Gastroesophageal sphincter (tissue), 4 donors: Measurements from ENCODE around the gene HECTD1. TPM values are rescaled to one million over a fixed set of nuclear protein-coding genes. Genes with fewer than 3 reads are reported as not detected.

Experiments used
- ATAC-seq: fragments of 150-250 bp; one replicate; pipeline ENCODE4 v1.9.1; 2016; ENCODE audit warnings: mild to moderate bottlenecking, moderate library complexity
- H3K27ac ChIP-seq, 4 donors: fragments of 200-600 bp; sonication (generic) in 3 of 4; 1 replicate in 3 of 4; 2 replicates in 1 of 4; pipeline ENCODE4 v1.5.1; 2016 to 2019
- H3K27me3 ChIP-seq: fragments of 200-600 bp; sonication (generic); one replicate; pipeline ENCODE4 v1.5.1; 2019
- H3K36me3 ChIP-seq, 2 donors: fragments of 200-600 bp; sonication (generic); one replicate each; pipeline ENCODE4 v1.5.1; 2019; ENCODE audit warnings: control low read depth in 1 of 2
- H3K4me1 ChIP-seq, 3 donors: fragments of 200-600 bp; sonication (generic); 1 replicate in 2 of 3; 2 replicates in 1 of 3; pipeline ENCODE4 v1.5.1; 2016 to 2019; ENCODE audit warnings: control low read depth in 2 of 3
- H3K4me3 ChIP-seq, 2 donors: fragments of 200-600 bp; sonication (generic); one replicate each; pipeline ENCODE4 v1.5.1; 2019; ENCODE audit warnings: mild to moderate bottlenecking in 1 of 2, moderate library complexity in 1 of 2
- H3K9me3 ChIP-seq, 3 donors: fragments of 200-600 bp; sonication (generic); one replicate each; pipeline ENCODE4 v1.5.1; 2017 to 2019; ENCODE audit warnings: control low read depth in 2 of 3
- EP300 ChIP-seq: sonication (generic); formaldehyde crosslinking; IDR thresholded peaks from one replicate; pipeline ENCODE4 v1.6.1; 2017; ENCODE audit warnings: antibody characterized with exemption, mild to moderate bottlenecking
- POLR2A ChIP-seq, 2 donors: fragments of 450-650 bp; IDR thresholded peaks; one replicate each; pipeline ENCODE4 v1.6.1; 2017; ENCODE audit warnings: antibody characterized with exemption in 2 of 2, mild to moderate bottlenecking in 2 of 2, moderate library complexity in 1 of 2
- POLR2AphosphoS5 ChIP-seq: sonication (generic); formaldehyde crosslinking; IDR thresholded peaks from one replicate; pipeline ENCODE4 v1.6.1; 2017; ENCODE audit warnings: antibody characterized with exemption
- WGBS, 2 donors: methylation state at CpG; one replicate each; pipeline ENCODE4 v1.1.5; 2018; ENCODE audit warnings: low coverage in 1 of 2; 5-methylcytosine and 5-hydroxymethylcytosine counted together
- total RNA-seq, 4 donors: library from RNA; depleted of rRNA; stranded (reverse); fragments of >200 nt; gene quantifications; one replicate each; pipeline ENCODE4 v1.1.0, GENCODE V29; 2016
- TF ChIP-seq, protein P1 (sequence below), 4 experiments: fragments of 200-600 bp in 2 of 4; fragments of 450-650 bp in 2 of 4; sonication (generic) in 1 of 4; IDR thresholded peaks; one replicate each; pipeline ENCODE4 v1.5.1; 2017 to 2019; ENCODE audit warnings: antibody characterized with exemption in 4 of 4, mild to moderate bottlenecking in 2 of 4, moderate library complexity in 2 of 4

HECTD1 gene
- total RNA-seq, 4 donors from 2014 or later, result 185 to 287 (median 208) TPM

- TF ChIP-seq, protein P1, sequence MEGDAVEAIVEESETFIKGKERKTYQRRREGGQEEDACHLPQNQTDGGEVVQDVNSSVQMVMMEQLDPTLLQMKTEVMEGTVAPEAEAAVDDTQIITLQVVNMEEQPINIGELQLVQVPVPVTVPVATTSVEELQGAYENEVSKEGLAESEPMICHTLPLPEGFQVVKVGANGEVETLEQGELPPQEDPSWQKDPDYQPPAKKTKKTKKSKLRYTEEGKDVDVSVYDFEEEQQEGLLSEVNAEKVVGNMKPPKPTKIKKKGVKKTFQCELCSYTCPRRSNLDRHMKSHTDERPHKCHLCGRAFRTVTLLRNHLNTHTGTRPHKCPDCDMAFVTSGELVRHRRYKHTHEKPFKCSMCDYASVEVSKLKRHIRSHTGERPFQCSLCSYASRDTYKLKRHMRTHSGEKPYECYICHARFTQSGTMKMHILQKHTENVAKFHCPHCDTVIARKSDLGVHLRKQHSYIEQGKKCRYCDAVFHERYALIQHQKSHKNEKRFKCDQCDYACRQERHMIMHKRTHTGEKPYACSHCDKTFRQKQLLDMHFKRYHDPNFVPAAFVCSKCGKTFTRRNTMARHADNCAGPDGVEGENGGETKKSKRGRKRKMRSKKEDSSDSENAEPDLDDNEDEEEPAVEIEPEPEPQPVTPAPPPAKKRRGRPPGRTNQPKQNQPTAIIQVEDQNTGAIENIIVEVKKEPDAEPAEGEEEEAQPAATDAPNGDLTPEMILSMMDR (IDR thresholded peaks at IDR 0.05), result no peak
- TF ChIP-seq POLR2AphosphoS5 (no peak), EP300 (no peak), POLR2A (IDR thresholded peaks at IDR 0.05) (no peak)
- 95 to 97% methylated on average over 3 of the region's 3 CpGs for WGBS, 2 donors
Measured at GRCh38 chr14:31203414-31203742, 4.2 kb downstream of the HECTD1 start.

DNA sequence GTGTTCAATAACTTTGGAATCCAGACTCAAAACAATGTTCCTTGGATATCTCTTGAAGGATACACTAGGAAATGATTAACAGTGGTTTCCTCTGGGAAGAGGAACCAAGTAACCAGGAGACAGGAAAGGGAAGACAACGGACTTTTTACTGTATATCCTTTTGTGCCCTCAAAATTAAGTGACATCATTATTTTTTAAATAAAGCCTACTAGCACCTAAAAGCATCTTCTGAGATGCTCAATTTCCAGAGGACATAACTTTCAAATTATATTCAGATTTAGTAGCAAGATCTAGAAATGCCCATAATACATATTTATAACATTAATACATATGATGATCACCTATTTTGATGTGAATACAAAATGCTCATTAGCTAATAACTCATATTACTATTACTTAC is 6.5 kb downstream of the HECTD1 start:
- H3K4me1 ChIP-seq, result peaks cover 0 to 94% (median 4%) of the 10 kb centered on the region in 3 donors

More at GRCh38 chr14:31203414-31203742, 4.2 kb downstream of the HECTD1 start:
- Histone ChIP-seq H3K4me3 (no peak overlapping the region), H3K27me3 (no peaks in the 10 kb centered on the region), H3K9me3 (no peaks in the 10 kb centered on the region), H3K36me3 (peaks cover 0 to 24% of the 10 kb centered on the region in 2 donors), H3K4me1 (peaks cover 0 to 80% (median 0%) of the 10 kb centered on the region in 3 donors), H3K27ac (peak overlapping the region in 1 of 4 donors; percentile 6)
- ATAC-seq, result no peak

GRCh38 chr14:31200702-31200990 is 6.9 kb downstream of the HECTD1 start:
- H3K4me1 ChIP-seq, result peaks cover 0 to 94% (median 4%) of the 10 kb centered on the region in 3 donors
- no peak for ATAC-seq
- TF ChIP-seq EP300, result no peak
- TF ChIP-seq POLR2A (IDR thresholded peaks at IDR 0.05), result no peak
- no peak for TF ChIP-seq POLR2AphosphoS5
- TF ChIP-seq, protein P1 (IDR thresholded peaks at IDR 0.05), result no peak
- peaks cover 0 to 24% of the 10 kb centered on the region in 2 donors for H3K36me3 ChIP-seq
- H3K27ac ChIP-seq, result peak overlapping the region in 1 of 4 donors; percentile 24
- 75 to 100% methylated on average over 1 of the region's 1 CpG for WGBS, 2 donors
- no peaks in the 10 kb centered on the region for H3K27me3 ChIP-seq
- H3K4me3 ChIP-seq, result no peak overlapping the region
- no peaks in the 10 kb centered on the region for H3K9me3 ChIP-seq

More for the DNA sequence above, 6.5 kb downstream of the HECTD1 start:
- H3K9me3 ChIP-seq, result no peaks in the 10 kb centered on the region
- ATAC-seq, result no peak
- TF ChIP-seq, protein P1 (IDR thresholded peaks at IDR 0.05), result no peak
- TF ChIP-seq POLR2AphosphoS5 (no peak), POLR2A (IDR thresholded peaks at IDR 0.05) (no peak), EP300 (no peak)
- H3K27me3 ChIP-seq, result no peaks in the 10 kb centered on the region
- H3K27ac ChIP-seq, result peak overlapping the region in 1 of 4 donors; percentile 24
- H3K36me3 ChIP-seq, result peaks cover 0 to 24% of the 10 kb centered on the region in 2 donors
- WGBS, 2 donors, result 50 to 64% methylated on average over 1 of the region's 1 CpG
- no peak overlapping the region for H3K4me3 ChIP-seq

GRCh38 chr14:31197671-31198070 is 9.9 kb downstream of the HECTD1 start:
- TF ChIP-seq POLR2AphosphoS5 (no peak), POLR2A (IDR thresholded peaks at IDR 0.05) (no peak)
- H3K4me1 ChIP-seq, result peaks cover 4 to 98% (median 10%) of the 10 kb centered on the region in 3 donors
- WGBS, 2 donors, result 94 to 100% methylated on average over 1 of the region's 1 CpG

GRCh38 chr14:31196839-31197492 is 10.6 kb downstream of the HECTD1 start:
- TF ChIP-seq EP300 (no peak), POLR2AphosphoS5 (no peak), POLR2A (IDR thresholded peaks at IDR 0.05) (no peak)
- TF ChIP-seq, protein P1 (IDR thresholded peaks at IDR 0.05), result no peak
- H3K4me1 ChIP-seq, result peaks cover 4 to 98% (median 10%) of the 10 kb centered on the region in 3 donors
- WGBS, 2 donors, result 71 to 72% methylated on average over 7 of the region's 8 CpGs
- H3K27ac ChIP-seq, result no peak overlapping the region
- H3K4me3 ChIP-seq, result no peak overlapping the region
- H3K27me3 ChIP-seq, result no peaks in the 10 kb centered on the region
- peaks cover 0 to 9% of the 10 kb centered on the region in 2 donors for H3K36me3 ChIP-seq
- no peak for ATAC-seq
- no peaks in the 10 kb centered on the region for H3K9me3 ChIP-seq

More at GRCh38 chr14:31197671-31198070, 9.9 kb downstream of the HECTD1 start:
- ATAC-seq, result no peak
- H3K4me3 ChIP-seq, result no peak overlapping the region
- H3K36me3 ChIP-seq, result peaks cover 0 to 15% of the 10 kb centered on the region in 2 donors
- no peak overlapping the region for H3K27ac ChIP-seq
- H3K27me3 ChIP-seq, result no peaks in the 10 kb centered on the region
- H3K9me3 ChIP-seq, result no peaks in the 10 kb centered on the region
